ENCODE measurements around the gene CLSTN3.
"Not testable (repeated sequence)": the region's sequence is repeated elsewhere in the genome, so short reads cannot be mapped to it uniquely, and the experiment has no call there.

CLSTN3 gene

DNA sequence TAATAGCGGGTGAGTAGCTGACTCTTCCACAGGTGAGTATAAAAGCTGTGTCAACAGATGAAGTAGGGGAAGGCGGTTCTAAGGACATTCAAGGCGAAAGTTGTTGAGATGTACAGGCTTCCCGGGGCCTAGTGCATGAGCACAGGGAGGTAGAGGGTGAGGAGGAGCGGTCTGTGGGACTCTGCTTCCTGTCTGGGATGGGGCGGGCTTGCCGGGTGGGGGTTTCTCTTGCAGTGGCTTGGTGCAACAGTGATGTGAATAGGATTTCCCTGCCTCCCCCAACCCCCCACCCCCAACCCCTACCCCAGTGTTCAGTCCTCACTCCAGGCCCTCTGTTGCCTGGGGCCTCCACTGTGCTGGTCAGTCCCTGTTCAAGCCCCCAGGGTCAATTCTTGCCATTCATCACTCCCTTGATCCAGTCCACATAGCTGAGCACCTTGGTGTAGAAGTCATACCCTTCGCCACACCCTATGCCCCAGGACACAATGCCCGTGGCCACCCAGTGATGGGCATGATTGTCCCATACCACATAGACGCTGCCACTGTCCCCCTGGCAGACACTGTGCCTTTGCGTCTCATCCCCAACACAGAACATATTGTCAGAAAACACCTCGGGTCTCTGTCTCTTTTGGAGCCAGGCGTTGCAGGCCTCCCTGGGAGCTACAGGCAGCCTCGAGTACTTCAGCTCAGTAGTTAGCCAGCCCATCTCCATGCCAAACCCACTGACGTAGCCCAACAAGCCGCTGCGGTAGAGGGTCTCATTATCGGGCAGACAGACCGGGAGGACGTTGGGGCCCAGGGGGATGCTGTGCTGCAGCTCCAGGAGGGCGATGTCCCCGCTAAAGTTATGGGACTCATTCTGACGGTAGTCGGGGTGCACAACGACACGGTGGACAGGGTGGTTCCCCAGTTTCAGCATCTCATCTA, 33.9 kb upstream of the CLSTN3 start:
- Mint-ChIP-seq H3K27ac (ENCODE audit: low read depth) (no peak overlapping the region), H3K4me3 (no peak overlapping the region), H3K36me3 (ENCODE audit: insufficient read depth) (peaks cover 10% of the 10 kb centered on the region), H3K4me1 (peaks cover 14% of the 10 kb centered on the region), H3K9me3 (no peaks in the 10 kb centered on the region), H3K27me3 (no peaks in the 10 kb centered on the region)
- ATAC-seq (replicated peaks; ENCODE audit: extremely low read depth, poor library complexity, severe bottlenecking) (no peak), DNase-seq (ENCODE audit: low spot score in 2 of 2) (no peak)

DNA sequence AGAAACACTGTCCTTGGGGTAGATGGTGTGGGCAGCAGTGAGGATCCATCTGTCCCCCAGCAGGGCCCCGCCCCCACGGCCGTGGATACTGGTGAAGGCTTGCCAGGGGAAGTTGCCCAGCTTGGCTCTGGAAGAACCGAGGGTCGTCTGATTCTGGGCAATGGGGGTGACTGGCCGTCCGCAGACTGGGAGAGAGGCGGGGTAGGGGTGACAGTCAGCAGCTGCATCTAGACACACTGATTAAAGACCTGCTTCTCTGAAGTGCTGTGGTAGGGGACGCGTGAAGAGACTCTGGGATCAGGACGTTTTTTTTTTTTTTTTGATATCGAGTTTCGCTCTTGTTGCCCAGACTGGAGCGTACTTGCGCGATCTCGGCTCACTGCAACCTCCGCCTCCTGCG, 33.2 kb upstream of the CLSTN3 start:
- H3K36me3 Mint-ChIP-seq (ENCODE audit: insufficient read depth) = peaks cover 10% of the 10 kb centered on the region
- peaks cover 13% of the 10 kb centered on the region for H3K4me1 Mint-ChIP-seq
- no peak for ATAC-seq (replicated peaks; ENCODE audit: extremely low read depth, poor library complexity, severe bottlenecking)
- H3K4me3 Mint-ChIP-seq = no peak overlapping the region
- no peak overlapping the region for H3K27ac Mint-ChIP-seq (ENCODE audit: low read depth)
- H3K9me3 Mint-ChIP-seq = no peaks in the 10 kb centered on the region
- H3K27me3 Mint-ChIP-seq = no peaks in the 10 kb centered on the region
- DNase-seq (ENCODE audit: low spot score in 2 of 2) = no peak

DNA sequence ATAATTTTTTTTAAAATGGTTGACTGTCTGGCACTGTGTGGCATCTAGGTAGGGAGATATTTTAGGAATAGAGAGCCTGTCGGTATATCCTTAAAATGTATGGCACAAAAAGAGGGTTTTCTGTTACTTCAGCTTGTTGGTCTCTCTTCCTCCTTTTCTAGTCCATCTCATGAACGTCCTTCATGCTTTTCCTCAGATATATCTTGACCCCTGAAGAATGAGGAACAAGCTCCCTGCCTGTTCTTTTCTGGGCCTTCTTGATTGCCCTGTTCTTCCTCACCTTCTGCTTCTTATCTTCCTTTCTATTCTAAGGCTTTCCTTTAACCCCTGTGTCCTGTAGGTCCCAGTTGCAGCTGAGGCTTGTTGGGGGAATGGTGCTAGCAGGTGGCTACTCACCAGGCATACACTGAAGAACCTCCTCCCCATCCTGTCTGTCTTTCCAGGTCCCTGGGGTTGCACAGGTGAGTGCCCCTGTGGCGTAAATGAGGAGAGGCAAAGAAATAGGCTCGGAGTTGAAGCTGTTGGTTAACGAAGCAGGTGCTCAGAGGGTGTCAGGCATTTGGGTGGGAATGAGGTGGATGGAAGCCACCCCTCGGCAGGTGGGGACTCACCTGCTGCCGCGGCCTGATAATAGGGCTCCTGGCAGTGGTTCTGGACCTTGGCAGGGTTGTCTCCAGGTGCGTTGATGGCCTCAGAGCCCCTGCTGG, 30.7 kb upstream of the CLSTN3 start:
- Mint-ChIP-seq H3K4me1 (peaks cover 25% of the 10 kb centered on the region), H3K27ac (ENCODE audit: low read depth) (peak overlapping the region; percentile 39), H3K27me3 (no peaks in the 10 kb centered on the region), H3K9me3 (no peaks in the 10 kb centered on the region), H3K4me3 (no peak overlapping the region), H3K36me3 (ENCODE audit: insufficient read depth) (peaks cover 16% of the 10 kb centered on the region)
- DNase-seq (ENCODE audit: low spot score in 2 of 2) (no peak), ATAC-seq (replicated peaks; ENCODE audit: extremely low read depth, poor library complexity, severe bottlenecking) (no peak)

DNA sequence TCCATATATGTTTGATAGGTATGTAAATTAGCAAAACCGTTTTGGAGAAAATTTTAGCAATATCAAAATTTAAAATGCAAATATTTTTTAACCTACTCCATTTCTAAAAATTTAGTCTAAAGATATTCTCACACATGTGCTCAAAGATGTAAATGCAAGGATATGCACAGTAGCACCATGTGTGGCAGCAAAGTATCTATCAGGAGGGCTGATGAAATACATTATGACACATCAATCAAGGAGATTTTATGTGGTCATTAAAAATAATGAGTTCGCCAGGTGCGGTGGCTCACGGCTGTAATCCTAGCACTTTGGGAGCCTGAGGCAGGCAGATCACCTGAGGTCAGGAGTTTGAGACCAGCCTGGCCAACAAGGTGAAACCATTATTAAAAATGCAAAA, 29.9 kb upstream of the CLSTN3 start:
- ATAC-seq (replicated peaks; ENCODE audit: extremely low read depth, poor library complexity, severe bottlenecking) (no peak), DNase-seq (ENCODE audit: low spot score in 2 of 2) (no peak)
- Mint-ChIP-seq H3K36me3 (ENCODE audit: insufficient read depth) (peaks cover 17% of the 10 kb centered on the region), H3K9me3 (no peaks in the 10 kb centered on the region), H3K4me3 (no peak overlapping the region), H3K4me1 (peaks cover 27% of the 10 kb centered on the region), H3K27me3 (no peaks in the 10 kb centered on the region), H3K27ac (ENCODE audit: low read depth) (no peak overlapping the region)

DNA sequence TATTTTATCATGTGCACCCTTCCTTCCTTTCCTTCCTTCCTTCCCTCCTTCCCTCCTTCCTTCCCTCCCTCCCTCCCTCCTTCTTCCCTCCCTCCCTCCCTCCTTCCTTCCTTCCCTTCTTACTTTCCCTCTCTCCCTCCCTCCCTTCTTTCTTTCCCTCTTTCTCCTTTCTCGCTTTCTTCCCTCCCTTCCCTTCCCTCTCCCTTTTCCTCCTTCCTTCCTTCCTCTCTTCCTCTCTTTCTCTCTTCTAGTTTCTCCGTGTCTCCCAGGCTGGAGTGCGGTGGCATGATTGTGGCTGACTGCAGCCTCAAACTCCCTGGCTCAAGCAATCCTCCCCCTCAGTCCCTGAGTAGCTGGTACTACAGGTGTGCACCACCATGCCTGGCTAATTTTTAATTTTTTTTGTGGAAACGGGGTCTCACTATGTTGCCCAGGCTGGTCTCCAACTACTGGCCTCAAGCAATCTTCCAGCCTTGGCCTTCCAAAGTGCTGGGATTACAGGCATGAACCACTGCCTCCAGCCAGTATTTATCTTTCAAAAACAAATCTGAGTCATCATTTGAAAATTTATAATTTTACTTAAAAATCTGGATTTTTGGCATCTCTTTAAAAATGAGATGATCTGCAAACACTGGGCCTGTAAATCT, 29.0 kb upstream of the CLSTN3 start:
- ATAC-seq (replicated peaks; ENCODE audit: extremely low read depth, poor library complexity, severe bottlenecking) (no peak), DNase-seq (ENCODE audit: low spot score in 2 of 2) (no peak)
- Mint-ChIP-seq H3K36me3 (ENCODE audit: insufficient read depth) (peaks cover 17% of the 10 kb centered on the region), H3K27me3 (no peaks in the 10 kb centered on the region), H3K4me3 (no peak overlapping the region), H3K4me1 (peaks cover 36% of the 10 kb centered on the region), H3K9me3 (peaks cover 7% of the 10 kb centered on the region), H3K27ac (ENCODE audit: low read depth) (peak overlapping the region; percentile 71)

DNA sequence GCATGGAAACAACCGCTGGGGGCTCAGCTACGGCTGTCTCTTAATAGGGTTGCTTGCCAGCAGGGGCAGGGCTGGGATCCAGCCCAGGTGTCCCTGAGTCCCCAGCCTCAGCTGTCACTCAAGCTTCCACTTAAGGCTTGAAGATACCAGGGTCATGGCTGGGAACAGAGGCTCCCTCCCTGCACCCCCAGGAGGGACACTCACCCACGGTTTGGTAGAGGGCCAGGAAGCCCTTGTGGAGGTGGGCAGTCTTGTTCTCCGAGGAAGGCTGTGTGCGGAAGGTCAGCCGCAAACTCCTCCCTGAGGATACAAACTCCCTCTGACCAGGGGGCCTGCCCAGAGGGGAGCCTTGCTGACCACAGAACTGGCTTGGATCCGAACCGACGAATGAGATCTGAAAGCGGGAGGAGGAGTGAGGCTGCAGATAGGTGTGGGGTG, 28.5 kb upstream of the CLSTN3 start:
- Mint-ChIP-seq H3K27me3 (no peaks in the 10 kb centered on the region), H3K9me3 (peaks cover 7% of the 10 kb centered on the region), H3K27ac (ENCODE audit: low read depth) (peak overlapping the region; percentile 71), H3K36me3 (ENCODE audit: insufficient read depth) (peaks cover 17% of the 10 kb centered on the region), H3K4me3 (no peak overlapping the region), H3K4me1 (peaks cover 37% of the 10 kb centered on the region)
- ATAC-seq (replicated peaks; ENCODE audit: extremely low read depth, poor library complexity, severe bottlenecking) = no peak
- no peak for DNase-seq (ENCODE audit: low spot score in 2 of 2)

DNA sequence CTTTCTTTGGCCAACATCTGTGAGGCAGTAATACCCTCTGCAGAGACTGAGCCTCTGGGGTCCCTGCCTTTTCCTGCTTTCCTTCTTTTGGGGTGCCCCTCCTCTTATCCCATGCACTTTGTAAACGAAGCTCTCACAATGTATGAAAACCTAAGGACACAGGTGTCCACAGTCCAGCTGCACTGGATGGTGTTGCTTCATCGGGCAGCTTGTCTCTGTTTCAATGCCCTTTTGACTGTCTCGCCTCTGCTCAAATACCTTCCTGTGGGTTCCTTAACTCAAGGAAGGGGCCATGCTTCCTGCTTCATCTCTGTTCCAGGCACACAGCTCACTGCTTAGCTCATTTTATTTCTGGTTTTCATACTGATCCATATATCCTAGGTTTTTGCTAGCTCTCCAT, 27.6 kb upstream of the CLSTN3 start:
- H3K4me3 Mint-ChIP-seq = no peak overlapping the region
- H3K4me1 Mint-ChIP-seq = peaks cover 42% of the 10 kb centered on the region
- no peaks in the 10 kb centered on the region for H3K27me3 Mint-ChIP-seq
- peaks cover 7% of the 10 kb centered on the region for H3K9me3 Mint-ChIP-seq
- H3K27ac Mint-ChIP-seq (ENCODE audit: low read depth) = peak overlapping the region; percentile 8
- ATAC-seq (replicated peaks; ENCODE audit: extremely low read depth, poor library complexity, severe bottlenecking) = no peak
- no peak for DNase-seq (ENCODE audit: low spot score in 2 of 2)
- H3K36me3 Mint-ChIP-seq (ENCODE audit: insufficient read depth) = peaks cover 14% of the 10 kb centered on the region

DNA sequence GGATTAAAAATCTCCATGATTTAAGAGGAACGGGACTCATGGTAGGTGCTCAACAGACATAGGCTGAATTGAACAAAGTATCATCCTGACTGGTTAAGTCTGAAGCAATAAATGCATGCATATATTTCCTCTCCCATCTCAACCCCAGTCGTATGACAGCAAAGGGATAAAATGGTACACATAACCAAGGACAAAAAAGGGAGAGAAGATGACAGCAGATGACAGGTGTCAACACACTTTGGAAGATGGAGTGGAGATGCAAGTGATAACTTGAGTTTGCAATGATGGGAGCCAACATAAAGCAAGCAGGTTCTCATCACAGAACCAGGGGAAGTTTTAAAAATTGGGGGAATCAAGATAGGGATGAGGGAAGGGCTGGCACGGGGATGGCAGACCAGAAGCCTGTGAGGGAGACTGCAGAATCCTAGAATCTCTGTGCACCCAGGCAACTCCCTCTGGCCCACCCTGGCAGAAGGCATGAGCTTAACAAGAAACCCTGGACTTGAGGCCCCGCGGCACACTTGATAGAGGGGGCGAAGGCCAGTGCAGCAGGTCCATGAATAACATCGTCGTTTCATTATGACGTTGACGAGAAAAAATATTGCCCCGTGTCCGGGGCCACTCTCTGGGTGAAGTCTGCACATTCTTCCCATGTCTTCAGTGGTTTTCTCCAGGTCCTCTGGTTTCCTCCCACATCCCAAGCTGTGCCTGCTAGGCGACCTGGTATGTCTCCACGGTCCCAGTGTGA, 26.2 kb upstream of the CLSTN3 start:
- Mint-ChIP-seq H3K9me3 (peaks cover 7% of the 10 kb centered on the region), H3K36me3 (ENCODE audit: insufficient read depth) (peaks cover 19% of the 10 kb centered on the region), H3K27me3 (no peaks in the 10 kb centered on the region), H3K4me3 (no peak overlapping the region), H3K4me1 (peaks cover 53% of the 10 kb centered on the region), H3K27ac (ENCODE audit: low read depth) (peak overlapping the region; percentile 52)
- no peak for DNase-seq (ENCODE audit: low spot score in 2 of 2)
- no peak for ATAC-seq (replicated peaks; ENCODE audit: extremely low read depth, poor library complexity, severe bottlenecking)

DNA sequence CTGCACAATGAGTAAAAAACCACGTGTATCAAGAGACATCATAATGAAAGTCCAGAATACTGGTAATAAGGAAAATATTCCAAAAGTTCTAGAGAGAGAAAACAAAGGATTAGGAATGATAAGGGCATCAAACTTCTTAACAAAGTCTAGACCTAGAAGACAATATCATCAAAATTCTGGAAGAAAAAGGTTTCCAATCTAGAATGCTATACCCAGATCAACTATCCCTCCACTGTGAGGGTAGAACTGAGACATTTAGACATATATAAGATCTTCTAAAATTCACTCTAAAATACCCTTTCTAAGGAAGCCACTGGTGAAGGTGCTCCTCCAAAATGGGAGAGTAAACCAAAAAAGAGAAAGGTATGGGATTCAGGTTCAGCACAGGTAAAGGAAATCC, 24.1 kb upstream of the CLSTN3 start:
- peaks cover 69% of the 10 kb centered on the region for H3K4me1 Mint-ChIP-seq
- no peaks in the 10 kb centered on the region for H3K27me3 Mint-ChIP-seq
- no peak for ATAC-seq (replicated peaks; ENCODE audit: extremely low read depth, poor library complexity, severe bottlenecking)
- DNase-seq (ENCODE audit: low spot score in 2 of 2) = no peak
- peak overlapping the region; percentile 58 for H3K27ac Mint-ChIP-seq (ENCODE audit: low read depth)
- H3K4me3 Mint-ChIP-seq = peak overlapping the region; percentile 45
- H3K36me3 Mint-ChIP-seq (ENCODE audit: insufficient read depth) = peaks cover 16% of the 10 kb centered on the region
- peaks cover 7% of the 10 kb centered on the region for H3K9me3 Mint-ChIP-seq

DNA sequence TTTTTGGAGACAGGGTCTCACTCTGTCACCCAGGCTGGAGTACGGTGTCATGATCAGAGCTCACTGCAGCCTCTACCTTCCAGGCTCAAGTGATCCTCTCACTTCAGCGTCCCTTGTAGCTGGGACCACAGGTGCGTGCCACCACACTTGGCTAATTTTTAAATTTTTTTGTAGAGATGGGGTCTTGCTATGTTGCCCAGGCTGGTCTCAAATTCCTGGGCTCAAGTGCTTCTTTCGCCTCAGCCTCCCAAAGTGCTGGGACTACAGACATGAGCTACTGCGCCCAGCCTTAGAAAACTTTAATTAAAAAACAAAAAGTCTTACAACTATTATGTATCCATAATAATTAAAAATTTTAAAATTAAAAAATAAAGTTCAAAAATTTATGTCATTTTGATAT, 23.0 kb upstream of the CLSTN3 start:
- not testable (repeated sequence) for H3K27me3 Mint-ChIP-seq; H3K9me3 Mint-ChIP-seq; DNase-seq (ENCODE audit: low spot score in 2 of 2); H3K27ac Mint-ChIP-seq (ENCODE audit: low read depth); ATAC-seq (replicated peaks; ENCODE audit: extremely low read depth, poor library complexity, severe bottlenecking)
- Mint-ChIP-seq H3K36me3 (ENCODE audit: insufficient read depth) (peaks cover 16% of the 10 kb centered on the region), H3K4me3 (peak overlapping the region; percentile 93), H3K4me1 (peaks cover 69% of the 10 kb centered on the region)

DNA sequence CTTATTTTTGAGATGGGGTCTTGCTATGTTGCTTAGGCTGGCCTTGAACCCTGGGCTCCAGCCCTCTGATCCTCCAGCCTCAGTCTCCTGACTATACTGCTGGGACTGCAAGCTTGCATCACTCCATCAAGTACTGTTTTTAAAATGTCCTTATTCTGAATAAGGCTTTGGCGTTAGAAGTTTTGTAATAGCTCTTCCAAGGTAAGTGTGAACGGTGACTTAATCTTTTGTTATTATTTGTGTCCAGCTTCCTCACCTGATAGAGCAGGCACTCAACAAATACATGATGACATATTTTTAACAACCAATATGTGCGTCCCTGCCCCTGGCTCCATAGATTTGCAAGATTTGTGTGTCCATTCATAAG, 22.6 kb upstream of the CLSTN3 start:
- Mint-ChIP-seq H3K36me3 (ENCODE audit: insufficient read depth) (peaks cover 15% of the 10 kb centered on the region), H3K4me3 (peak overlapping the region; percentile 93), H3K9me3 (peaks cover 7% of the 10 kb centered on the region), H3K27me3 (no peaks in the 10 kb centered on the region), H3K4me1 (peaks cover 64% of the 10 kb centered on the region), H3K27ac (ENCODE audit: low read depth) (peak overlapping the region; percentile 89)
- ATAC-seq (replicated peaks; ENCODE audit: extremely low read depth, poor library complexity, severe bottlenecking) (no peak), DNase-seq (ENCODE audit: low spot score in 2 of 2) (no peak)
